ENCODE results near the gene CGN.

Gene CGN

GRCh38 chr1:151563376-151563775, 52.2 kb downstream of the CGN start:
- DNase-seq: no peak

DNA sequence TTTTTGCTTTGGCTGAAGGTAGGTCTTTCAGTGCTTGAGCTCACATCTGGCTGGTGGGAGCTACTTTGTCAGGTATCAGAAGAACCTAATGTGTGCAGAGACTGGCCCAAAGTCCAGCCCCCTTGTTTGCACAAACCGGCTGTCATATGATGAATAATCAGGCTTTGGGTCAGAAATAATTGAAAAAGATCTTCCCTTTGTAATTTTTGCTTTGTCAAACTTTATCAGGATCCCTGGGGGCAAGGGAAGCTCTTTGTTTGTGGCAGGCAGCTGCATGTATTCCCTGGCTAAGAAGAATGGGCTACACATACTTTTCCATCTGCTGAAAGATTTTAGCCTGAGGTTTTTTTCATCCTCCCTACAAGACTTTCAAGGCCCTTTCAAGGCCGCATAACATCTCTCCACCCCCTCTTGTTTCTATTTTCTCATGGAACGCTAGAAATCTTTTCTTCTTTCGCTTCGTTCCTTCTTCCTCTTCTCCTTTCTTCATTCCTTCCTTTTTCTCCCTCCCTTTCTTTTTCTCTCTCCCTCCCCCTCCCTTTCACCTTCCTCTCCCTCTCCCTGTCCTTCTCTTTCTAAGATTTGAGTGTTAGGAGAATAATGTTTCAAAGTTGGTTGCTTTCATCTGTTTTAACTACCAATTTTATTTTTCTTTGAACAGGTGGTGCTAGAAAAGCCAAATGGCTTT, 54.5 kb downstream of the CGN start:
- DNase-seq: no peak

- no peak for DNase-seq
Measured at GRCh38 chr1:151568626-151569088, 57.5 kb downstream of the CGN start.

DNA sequence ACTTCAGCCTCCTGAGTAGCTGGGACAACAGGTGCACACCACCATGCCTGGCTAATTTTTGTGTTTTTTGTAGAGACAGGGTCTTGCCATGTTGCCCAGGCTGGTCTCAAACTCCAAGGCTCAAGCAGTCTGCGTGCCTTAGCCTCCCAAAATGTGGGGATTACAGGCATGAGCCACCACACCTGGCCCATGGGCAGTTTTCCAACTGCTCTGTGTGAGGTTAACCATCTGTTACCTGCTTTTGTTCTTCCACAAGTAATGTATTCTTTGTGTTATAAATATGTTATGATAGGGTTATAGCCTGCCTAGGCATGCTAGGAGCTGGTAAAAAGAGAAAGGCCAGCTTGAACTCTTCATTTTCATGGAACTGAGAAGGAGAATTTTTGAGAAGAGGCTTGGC, 59.6 kb downstream of the CGN start:
- DNase-seq: peak; percentile 7

GRCh38 chr1:151574575-151575529, 63.7 kb downstream of the CGN start:
- no peak for DNase-seq

- DNase-seq: no peak
Measured at GRCh38 chr1:151577173-151577572, 66.0 kb downstream of the CGN start.

DNA sequence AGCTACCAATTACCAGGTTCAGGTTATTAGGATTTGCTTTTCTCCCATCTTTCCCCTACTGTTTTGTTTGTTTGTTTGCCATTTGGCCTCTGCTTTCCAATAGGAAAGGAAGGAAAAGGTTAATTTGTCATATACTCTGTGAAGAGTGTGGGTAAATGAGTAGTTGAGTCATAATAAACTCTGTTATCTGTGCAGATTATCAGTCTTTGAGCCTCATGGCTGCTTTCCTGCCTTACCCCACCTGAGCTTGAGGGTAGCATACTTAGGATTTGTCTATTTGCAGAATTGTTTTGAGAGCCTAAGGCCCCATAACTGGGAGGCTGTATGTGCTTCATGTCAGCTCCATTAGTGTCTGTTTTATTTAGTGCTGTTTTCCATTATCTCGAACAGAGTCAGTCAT, 67.8 kb downstream of the CGN start:
- no peak for DNase-seq

GRCh38 chr1:151579436-151580225, 68.4 kb downstream of the CGN start:
- DNase-seq: no peak

GRCh38 chr1:151581451-151581850, 70.3 kb downstream of the CGN start:
- no peak for DNase-seq

DNA sequence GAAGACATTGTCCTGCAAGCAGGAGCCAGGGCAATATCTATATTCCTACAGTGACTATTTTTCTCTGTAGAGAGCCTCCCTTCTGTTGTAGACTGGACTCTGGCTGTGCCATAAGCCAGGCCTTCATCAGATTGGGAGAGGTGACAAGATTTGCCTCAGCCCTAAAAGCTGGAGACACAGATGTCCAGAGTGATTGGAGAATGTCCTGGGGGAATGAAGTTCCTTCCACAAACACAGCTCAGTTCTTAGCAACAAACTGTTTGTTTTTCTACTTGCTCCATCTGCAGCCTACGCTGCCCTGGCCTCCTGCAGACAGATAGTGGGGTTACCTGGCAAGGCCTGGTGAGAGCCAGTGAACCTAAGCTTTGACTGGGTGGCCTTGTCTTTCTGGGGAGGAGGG, 70.7 kb downstream of the CGN start:
- DNase-seq: no peak

DNA sequence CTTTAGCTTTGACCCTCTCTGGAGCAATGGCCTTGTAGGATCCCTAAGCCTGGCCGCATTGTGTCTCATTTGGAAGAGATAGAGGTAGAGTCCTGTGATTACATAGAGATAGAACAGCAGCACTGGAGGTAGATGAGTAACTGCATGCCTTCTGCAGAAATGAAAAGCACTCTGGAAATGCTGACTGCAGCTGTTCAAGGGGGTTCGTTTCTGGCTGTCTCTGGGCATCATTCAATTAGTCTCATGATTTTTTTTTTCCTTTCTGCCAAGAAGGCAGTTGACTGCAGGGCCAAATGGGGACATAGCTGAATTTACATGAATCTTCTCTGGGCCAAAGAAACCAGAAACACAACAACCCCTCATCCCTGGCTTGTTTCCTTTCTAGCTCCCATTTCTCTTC, 72.6 kb downstream of the CGN start:
- no peak for DNase-seq

DNA sequence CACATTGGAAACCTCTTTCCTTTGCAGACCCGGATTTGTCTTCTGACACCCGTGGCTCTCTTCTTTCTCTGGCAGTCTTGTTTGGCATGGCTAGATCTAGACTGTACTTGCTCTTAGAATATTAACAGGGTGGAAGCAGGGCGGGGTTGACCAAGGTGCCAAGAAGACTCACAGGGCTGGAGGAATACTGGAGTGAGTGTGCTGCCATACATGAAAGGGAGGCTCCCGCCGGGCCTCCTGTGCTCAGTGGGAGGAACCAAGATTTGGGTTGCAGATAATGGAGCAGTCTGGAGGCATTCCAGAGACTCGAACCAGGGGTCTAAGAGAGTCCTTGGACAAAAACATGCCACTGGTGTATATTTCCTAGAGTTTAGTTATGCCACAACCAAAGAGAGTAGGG, 73.1 kb downstream of the CGN start:
- no peak for DNase-seq

GRCh38 chr1:151584780-151585179, 73.6 kb downstream of the CGN start:
- DNase-seq: no peak

DNA sequence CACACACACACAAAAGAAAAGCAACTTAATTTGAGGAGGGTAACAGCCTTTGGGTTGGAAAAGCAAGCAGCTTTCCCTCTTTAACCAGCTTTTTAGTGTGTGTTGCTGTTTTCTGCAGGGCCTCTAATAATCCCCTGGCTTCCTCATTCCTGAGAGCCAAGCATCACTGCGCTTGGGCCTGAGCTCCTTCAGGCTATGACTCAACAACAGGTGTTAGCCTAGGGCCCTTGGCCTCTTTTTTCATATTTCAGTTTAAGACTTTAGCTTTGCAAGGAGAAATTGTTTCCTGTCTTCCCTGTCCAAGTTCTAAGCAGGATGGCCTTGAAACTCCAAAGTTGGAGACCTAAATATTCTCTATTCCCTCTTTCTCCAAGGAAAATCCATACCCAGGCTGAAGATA, 74.4 kb downstream of the CGN start:
- no peak for DNase-seq
